Measurements from ENCODE around the gene CDYL2. TPM values are rescaled to one million over a fixed set of nuclear protein-coding genes. Genes with fewer than 3 reads are reported as not detected.

The CDYL2 gene
- total and polyA plus RNA-seq, 2 experiments from 2014 or later, result 2.1 to 5.2 TPM

DNA sequence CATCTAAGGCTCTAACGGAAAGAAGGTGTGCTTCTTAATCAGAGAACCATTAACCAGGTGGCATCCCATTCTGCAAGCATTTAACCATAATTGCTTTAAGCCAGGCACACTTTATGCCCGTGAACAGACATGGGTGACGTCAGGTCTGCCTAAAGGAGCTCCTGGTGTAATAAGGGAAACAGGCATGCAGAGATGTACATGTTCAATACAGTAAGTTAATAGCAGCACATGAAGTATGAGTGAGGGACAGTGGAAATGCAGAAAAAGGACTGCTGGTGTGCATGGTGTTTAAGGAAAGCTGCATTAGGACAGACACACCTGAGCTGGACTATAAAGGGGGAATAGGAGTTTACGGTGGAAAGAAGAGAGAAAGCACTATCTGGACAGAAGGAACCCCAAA is 245.0 kb downstream of the CDYL2 start:
- in situ Hi-C loops (cut with MboI), result no loop called here
- 34 to 39% methylated on average over 4 of the region's 4 CpGs for WGBS, 2 experiments (ENCODE audit: low coverage in 1 of 2, low lambda C conversion rate in 2 of 2, missing lambda C conversion rate in 2 of 2)
- H3K9me2 ChIP-seq (ENCODE audit: insufficient read depth), result no peaks in the 10 kb centered on the region
- no peak overlapping the region for H3K9ac ChIP-seq
- TF ChIP-seq EZH2 (IDR thresholded peaks at IDR 0.05; ENCODE audit: insufficient read depth, poor library complexity, severe bottlenecking) (no peak), EZH2phosphoT487 (IDR thresholded peaks at IDR 0.05; ENCODE audit: insufficient read depth, low read depth) (no peak)
- H4K20me1 ChIP-seq (ENCODE audit: insufficient read depth), result no peaks in the 10 kb centered on the region
- no peak overlapping the region for H3K4me3 ChIP-seq
- no peak overlapping the region for H2AFZ ChIP-seq
- no peaks in the 10 kb centered on the region for H3F3A ChIP-seq (ENCODE audit: insufficient read depth)
- no peaks in the 10 kb centered on the region for H3K36me3 ChIP-seq (ENCODE audit: low read depth)
- no peaks in the 10 kb centered on the region for H3K9me3 ChIP-seq (ENCODE audit: low read depth)
- DNase-seq, result no peak
- H3K27ac ChIP-seq, result no peak overlapping the region
- peaks cover 9% of the 10 kb centered on the region for H3K27me3 ChIP-seq (replicated peaks; ENCODE audit: insufficient read depth)
- H3K79me2 ChIP-seq (ENCODE audit: insufficient read depth), result no peaks in the 10 kb centered on the region
- no peak overlapping the region for H3K4me2 ChIP-seq (ENCODE audit: unreplicated experiment)
- no peaks in the 10 kb centered on the region for H3K4me1 ChIP-seq (ENCODE audit: insufficient read depth)

DNA sequence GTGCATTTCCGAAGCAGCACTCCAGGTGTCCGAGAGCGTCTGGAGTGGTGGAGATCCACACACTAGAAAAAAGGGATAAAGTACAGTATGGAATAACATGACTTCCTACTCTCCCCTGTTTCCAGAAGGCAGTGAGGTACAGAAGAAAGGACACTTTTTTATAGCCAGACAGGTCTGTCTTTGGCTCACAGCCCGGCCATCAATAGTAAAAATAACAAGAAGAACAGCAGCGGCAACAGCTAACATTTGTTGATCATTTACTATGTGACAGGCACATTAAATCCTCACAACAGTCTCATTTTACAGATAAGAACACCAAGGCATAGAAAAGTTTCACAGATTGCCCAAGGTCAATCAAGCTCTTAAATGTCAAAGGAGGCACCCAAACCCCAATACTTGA is 247.4 kb downstream of the CDYL2 start:
- WGBS, 2 experiments (ENCODE audit: low coverage in 1 of 2, low lambda C conversion rate in 2 of 2, missing lambda C conversion rate in 2 of 2), result 70 to 76% methylated on average over 5 of the region's 5 CpGs
- Histone ChIP-seq H2AFZ (no peak overlapping the region), H3K27ac (no peak overlapping the region), H3K9me2 (ENCODE audit: insufficient read depth) (no peaks in the 10 kb centered on the region), H3K4me2 (ENCODE audit: unreplicated experiment) (no peak overlapping the region), H3K36me3 (ENCODE audit: low read depth) (no peaks in the 10 kb centered on the region), H3K79me2 (ENCODE audit: insufficient read depth) (no peaks in the 10 kb centered on the region), H3K9me3 (ENCODE audit: low read depth) (no peaks in the 10 kb centered on the region), H3F3A (ENCODE audit: insufficient read depth) (no peaks in the 10 kb centered on the region), H3K4me1 (ENCODE audit: insufficient read depth) (no peaks in the 10 kb centered on the region), H3K4me3 (no peak overlapping the region), H3K27me3 (replicated peaks; ENCODE audit: insufficient read depth) (peaks cover 9% of the 10 kb centered on the region; the same call in 1 of the 2 replicates), H4K20me1 (ENCODE audit: insufficient read depth) (no peaks in the 10 kb centered on the region), H3K9ac (no peak overlapping the region)
- TF ChIP-seq EZH2phosphoT487 (IDR thresholded peaks at IDR 0.05; ENCODE audit: insufficient read depth, low read depth) (no peak), EZH2 (IDR thresholded peaks at IDR 0.05; ENCODE audit: insufficient read depth, poor library complexity, severe bottlenecking) (no peak)
- in situ Hi-C loops (cut with MboI), result no loop called here
- no peak for DNase-seq

- H3F3A ChIP-seq (ENCODE audit: insufficient read depth), result no peaks in the 10 kb centered on the region
- no peaks in the 10 kb centered on the region for H3K9me2 ChIP-seq (ENCODE audit: insufficient read depth)
- H3K36me3 ChIP-seq (ENCODE audit: low read depth), result no peaks in the 10 kb centered on the region
- no peaks in the 10 kb centered on the region for H3K4me1 ChIP-seq (ENCODE audit: insufficient read depth)
- no peak overlapping the region for H3K9ac ChIP-seq
- no peak overlapping the region for H3K4me2 ChIP-seq (ENCODE audit: unreplicated experiment)
- no peak overlapping the region for H3K4me3 ChIP-seq
- H3K79me2 ChIP-seq (ENCODE audit: insufficient read depth), result no peaks in the 10 kb centered on the region
- no peak for TF ChIP-seq EZH2phosphoT487 (IDR thresholded peaks at IDR 0.05; ENCODE audit: insufficient read depth, low read depth)
- no peak for TF ChIP-seq EZH2 (IDR thresholded peaks at IDR 0.05; ENCODE audit: insufficient read depth, poor library complexity, severe bottlenecking)
- H3K9me3 ChIP-seq (ENCODE audit: low read depth), result no peaks in the 10 kb centered on the region
- WGBS, 2 experiments (ENCODE audit: low coverage in 1 of 2, low lambda C conversion rate in 2 of 2, missing lambda C conversion rate in 2 of 2), result 48 to 56% methylated on average over 3 of the region's 3 CpGs
- H4K20me1 ChIP-seq (ENCODE audit: insufficient read depth), result no peaks in the 10 kb centered on the region
- no peak for DNase-seq
- H2AFZ ChIP-seq, result no peak overlapping the region
- H3K27me3 ChIP-seq (replicated peaks; ENCODE audit: insufficient read depth), result peaks cover 9% of the 10 kb centered on the region; the same call in 1 of the 2 replicates
- in situ Hi-C loops (cut with MboI), result no loop called here
- H3K27ac ChIP-seq, result no peak overlapping the region
These were observed 247.9 kb downstream of the CDYL2 start for GRCh38 chr16:80556481-80556880.

DNA sequence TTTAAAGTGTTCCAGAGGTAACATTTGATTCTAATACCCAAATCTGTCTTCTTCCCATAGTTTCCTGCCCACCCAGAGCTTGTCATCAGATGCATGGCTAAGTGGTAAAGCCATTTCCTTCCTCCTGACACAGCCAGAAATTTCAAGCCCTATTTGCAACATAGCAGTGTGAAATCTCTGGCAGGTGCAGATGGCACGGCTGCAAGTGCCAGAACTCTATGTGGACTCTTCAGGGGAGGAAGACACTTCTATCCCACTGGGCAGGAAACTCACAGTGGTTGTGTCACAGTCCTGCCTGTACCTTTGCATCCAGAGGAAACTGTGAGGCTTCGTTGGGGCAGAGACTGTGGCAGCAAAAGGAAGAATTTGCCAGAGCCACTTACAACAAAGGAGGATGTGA is 250.4 kb downstream of the CDYL2 start:
- TF ChIP-seq EZH2phosphoT487 (IDR thresholded peaks at IDR 0.05; ENCODE audit: insufficient read depth, low read depth) (no peak), EZH2 (IDR thresholded peaks at IDR 0.05; ENCODE audit: insufficient read depth, poor library complexity, severe bottlenecking) (no peak)
- in situ Hi-C loops (cut with MboI), result no loop called here

GRCh38 chr16:80552277-80552676 is 252.1 kb downstream of the CDYL2 start:
- Histone ChIP-seq H3F3A (ENCODE audit: insufficient read depth) (no peaks in the 10 kb centered on the region), H3K9ac (no peak overlapping the region), H3K27me3 (replicated peaks; ENCODE audit: insufficient read depth) (no peaks in the 10 kb centered on the region), H4K20me1 (ENCODE audit: insufficient read depth) (no peaks in the 10 kb centered on the region), H3K4me1 (ENCODE audit: insufficient read depth) (no peaks in the 10 kb centered on the region), H2AFZ (no peak overlapping the region), H3K79me2 (ENCODE audit: insufficient read depth) (no peaks in the 10 kb centered on the region), H3K4me2 (ENCODE audit: unreplicated experiment) (no peak overlapping the region), H3K4me3 (no peak overlapping the region), H3K9me3 (ENCODE audit: low read depth) (no peaks in the 10 kb centered on the region), H3K36me3 (ENCODE audit: low read depth) (no peaks in the 10 kb centered on the region), H3K27ac (no peak overlapping the region), H3K9me2 (ENCODE audit: insufficient read depth) (no peaks in the 10 kb centered on the region)
- no peak for DNase-seq
- 29% methylated on average over 5 of the region's 5 CpGs for WGBS, 2 experiments (ENCODE audit: low coverage in 1 of 2, low lambda C conversion rate in 2 of 2, missing lambda C conversion rate in 2 of 2)
- in situ Hi-C loops (cut with MboI), result no loop called here
- TF ChIP-seq EZH2 (IDR thresholded peaks at IDR 0.05; ENCODE audit: insufficient read depth, poor library complexity, severe bottlenecking) (no peak), EZH2phosphoT487 (IDR thresholded peaks at IDR 0.05; ENCODE audit: insufficient read depth, low read depth) (no peak)

More for the DNA sequence above, 250.4 kb downstream of the CDYL2 start:
- Histone ChIP-seq H3K27me3 (replicated peaks; ENCODE audit: insufficient read depth) (no peaks in the 10 kb centered on the region), H3K4me1 (ENCODE audit: insufficient read depth) (no peaks in the 10 kb centered on the region), H3K9ac (no peak overlapping the region), H3K27ac (no peak overlapping the region), H3K9me3 (ENCODE audit: low read depth) (no peaks in the 10 kb centered on the region), H3F3A (ENCODE audit: insufficient read depth) (no peaks in the 10 kb centered on the region), H3K9me2 (ENCODE audit: insufficient read depth) (no peaks in the 10 kb centered on the region), H2AFZ (no peak overlapping the region), H4K20me1 (ENCODE audit: insufficient read depth) (no peaks in the 10 kb centered on the region), H3K4me3 (no peak overlapping the region), H3K4me2 (ENCODE audit: unreplicated experiment) (no peak overlapping the region), H3K36me3 (ENCODE audit: low read depth) (no peaks in the 10 kb centered on the region), H3K79me2 (ENCODE audit: insufficient read depth) (no peaks in the 10 kb centered on the region)
- WGBS, 2 experiments (ENCODE audit: low coverage in 1 of 2, low lambda C conversion rate in 2 of 2, missing lambda C conversion rate in 2 of 2), result 40 to 50% methylated on average over 2 of the region's 2 CpGs
- DNase-seq, result no peak

Other genes starting within 250 kb of the CDYL2 start
- gene CMC2, start 202.3 kb upstream of the CDYL2 start, total RNA-seq (2014; rRNA removed; shearing (Covaris generic)), result 49.4 and 64.4 TPM in 2 replicates
- 117 and 126 TPM in 2 replicates for gene CMC2, start 202.3 kb upstream of the CDYL2 start, polyA plus RNA-seq (2016; fragmentation: Nextera tagmentation; extraction: Ambion mirVana)
- gene CENPN, start 202.6 kb upstream of the CDYL2 start, total RNA-seq (2014; rRNA removed; shearing (Covaris generic)), result 28.3 and 29.2 TPM in 2 replicates
- 29.0 and 33.7 TPM in 2 replicates for gene CENPN, start 202.6 kb upstream of the CDYL2 start, polyA plus RNA-seq (2016; fragmentation: Nextera tagmentation; extraction: Ambion mirVana)
- gene ATMIN, start 231.2 kb upstream of the CDYL2 start, total RNA-seq (2014; rRNA removed; shearing (Covaris generic)), result 41.7 and 44.4 TPM in 2 replicates
- 9.8 and 13.2 TPM in 2 replicates for gene ATMIN, start 231.2 kb upstream of the CDYL2 start, polyA plus RNA-seq (2016; fragmentation: Nextera tagmentation; extraction: Ambion mirVana)